Lower leg skin (tissue), 3 donors: ENCODE results near the gene INF2.

Experiments
- POLR2A ChIP-seq, 2 donors: fragments of 450-650 bp; IDR thresholded peaks; one replicate each; pipeline ENCODE4 v1.6.1; 2016 to 2017; ENCODE audit warnings: antibody characterized with exemption in 2 of 2, mild to moderate bottlenecking in 1 of 2, moderate library complexity in 1 of 2
- TF ChIP-seq, protein P1 (sequence below), 3 donors: fragments of 450-650 bp; IDR thresholded peaks; one replicate each; pipeline ENCODE4 v1.5.1; 2016; ENCODE audit warnings: antibody characterized with exemption in 3 of 3, mild to moderate bottlenecking in 3 of 3, moderate library complexity in 2 of 3

DNA sequence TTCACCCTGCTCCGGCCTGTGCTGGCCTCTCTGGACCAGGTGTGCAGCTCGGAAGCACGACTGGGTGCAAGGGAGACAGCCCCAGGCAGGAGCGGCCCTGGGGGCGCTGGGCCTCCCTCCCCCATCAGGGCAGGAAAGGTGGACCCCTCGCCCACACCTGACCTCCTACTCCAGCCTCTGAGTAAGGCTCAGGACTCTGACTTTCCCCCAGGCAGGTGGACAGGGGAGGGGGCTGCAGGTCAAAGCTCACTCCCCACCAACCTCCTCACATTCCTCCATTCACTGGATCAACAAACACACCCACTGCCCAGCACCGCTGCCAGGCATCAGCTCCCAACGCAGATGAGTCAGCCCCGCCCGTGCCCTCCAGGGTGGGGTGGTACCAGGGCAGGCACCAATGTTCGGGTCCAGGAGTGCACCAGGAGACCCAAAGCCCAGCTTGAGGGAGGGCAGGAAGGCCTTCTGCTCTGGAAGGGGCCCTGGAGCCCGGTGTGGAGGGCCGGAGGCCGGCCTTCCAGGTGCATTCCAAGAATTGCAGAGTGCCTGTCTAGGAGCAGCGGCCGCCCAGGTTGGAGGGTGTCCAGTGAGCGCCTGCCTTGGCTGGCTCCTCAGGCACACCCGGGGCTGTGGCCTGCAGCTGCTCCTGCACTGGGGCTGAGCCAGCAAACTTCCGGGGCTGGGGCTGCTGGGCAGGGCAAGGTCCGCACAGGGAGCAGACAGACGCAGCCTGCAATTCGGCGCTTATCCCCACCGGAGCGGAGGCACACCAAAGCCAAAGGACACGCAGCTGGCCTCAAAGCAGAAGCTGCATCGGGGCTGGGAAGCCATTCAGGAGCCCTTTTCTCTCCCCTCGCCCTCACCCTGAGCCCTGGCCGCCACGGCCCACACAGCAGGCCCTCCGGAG, 1.6 kb upstream of the INF2 start:
- no peak for TF ChIP-seq POLR2A (IDR thresholded peaks at IDR 0.05)
- TF ChIP-seq, protein P1, sequence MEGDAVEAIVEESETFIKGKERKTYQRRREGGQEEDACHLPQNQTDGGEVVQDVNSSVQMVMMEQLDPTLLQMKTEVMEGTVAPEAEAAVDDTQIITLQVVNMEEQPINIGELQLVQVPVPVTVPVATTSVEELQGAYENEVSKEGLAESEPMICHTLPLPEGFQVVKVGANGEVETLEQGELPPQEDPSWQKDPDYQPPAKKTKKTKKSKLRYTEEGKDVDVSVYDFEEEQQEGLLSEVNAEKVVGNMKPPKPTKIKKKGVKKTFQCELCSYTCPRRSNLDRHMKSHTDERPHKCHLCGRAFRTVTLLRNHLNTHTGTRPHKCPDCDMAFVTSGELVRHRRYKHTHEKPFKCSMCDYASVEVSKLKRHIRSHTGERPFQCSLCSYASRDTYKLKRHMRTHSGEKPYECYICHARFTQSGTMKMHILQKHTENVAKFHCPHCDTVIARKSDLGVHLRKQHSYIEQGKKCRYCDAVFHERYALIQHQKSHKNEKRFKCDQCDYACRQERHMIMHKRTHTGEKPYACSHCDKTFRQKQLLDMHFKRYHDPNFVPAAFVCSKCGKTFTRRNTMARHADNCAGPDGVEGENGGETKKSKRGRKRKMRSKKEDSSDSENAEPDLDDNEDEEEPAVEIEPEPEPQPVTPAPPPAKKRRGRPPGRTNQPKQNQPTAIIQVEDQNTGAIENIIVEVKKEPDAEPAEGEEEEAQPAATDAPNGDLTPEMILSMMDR (IDR thresholded peaks at IDR 0.05) = no peak
